ENCODE results near the gene DPYSL3. TPM values are rescaled to one million over a fixed set of nuclear protein-coding genes. Genes with fewer than 3 reads are reported as not detected.

The DPYSL3 gene
- total and polyA plus RNA-seq, 4 donors, result 0.35 to 3.6 (median 1.7) TPM

GRCh38 chr5:147552897-147553296 lies 43.0 kb upstream of the DPYSL3 start (continued):
- TF ChIP-seq, protein P1, sequence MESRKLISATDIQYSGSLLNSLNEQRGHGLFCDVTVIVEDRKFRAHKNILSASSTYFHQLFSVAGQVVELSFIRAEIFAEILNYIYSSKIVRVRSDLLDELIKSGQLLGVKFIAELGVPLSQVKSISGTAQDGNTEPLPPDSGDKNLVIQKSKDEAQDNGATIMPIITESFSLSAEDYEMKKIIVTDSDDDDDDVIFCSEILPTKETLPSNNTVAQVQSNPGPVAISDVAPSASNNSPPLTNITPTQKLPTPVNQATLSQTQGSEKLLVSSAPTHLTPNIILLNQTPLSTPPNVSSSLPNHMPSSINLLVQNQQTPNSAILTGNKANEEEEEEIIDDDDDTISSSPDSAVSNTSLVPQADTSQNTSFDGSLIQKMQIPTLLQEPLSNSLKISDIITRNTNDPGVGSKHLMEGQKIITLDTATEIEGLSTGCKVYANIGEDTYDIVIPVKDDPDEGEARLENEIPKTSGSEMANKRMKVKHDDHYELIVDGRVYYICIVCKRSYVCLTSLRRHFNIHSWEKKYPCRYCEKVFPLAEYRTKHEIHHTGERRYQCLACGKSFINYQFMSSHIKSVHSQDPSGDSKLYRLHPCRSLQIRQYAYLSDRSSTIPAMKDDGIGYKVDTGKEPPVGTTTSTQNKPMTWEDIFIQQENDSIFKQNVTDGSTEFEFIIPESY (IDR thresholded peaks at IDR 0.05), result no peak

- WGBS, result 74% methylated on average over 1 of the region's 1 CpG
- no peaks in the 10 kb centered on the region for H3K9me3 ChIP-seq (ENCODE audit: control insufficient read depth in 4 of 4, low read length in 3 of 4)
- no peak overlapping the region for H3K27ac ChIP-seq (ENCODE audit: low read depth in 1 of 2, low read length in 2 of 2)
Observed at GRCh38 chr5:147551677-147552076, 41.8 kb upstream of the DPYSL3 start.

More at GRCh38 chr5:147551677-147552076, 41.8 kb upstream of the DPYSL3 start:
- Histone ChIP-seq H3K27me3 (ENCODE audit: control insufficient read depth in 4 of 4, insufficient read depth in 4 of 4, low read length in 3 of 4) (no peaks in the 10 kb centered on the region), H3K9ac (ENCODE audit: low read depth in 1 of 2, low read length in 2 of 2) (no peak overlapping the region), H3K36me3 (ENCODE audit: control insufficient read depth in 4 of 4, insufficient read depth in 3 of 4, low read depth in 1 of 4, low read length in 3 of 4) (no peaks in the 10 kb centered on the region), H3K4me1 (ENCODE audit: control insufficient read depth in 4 of 4, insufficient read depth in 4 of 4, low read length in 3 of 4) (no peaks in the 10 kb centered on the region), H3K4me3 (ENCODE audit: low read depth in 1 of 3, low read length in 3 of 3) (no peak overlapping the region)
- DNase-seq (ENCODE audit: low spot score), result no peak
- no peak for TF ChIP-seq FOXA2 (IDR thresholded peaks at IDR 0.05)
- TF ChIP-seq RAD21 (IDR thresholded peaks at IDR 0.05), result no peak
- TF ChIP-seq YY1 (IDR thresholded peaks at IDR 0.05), result no peak
- TF ChIP-seq, protein P2, sequence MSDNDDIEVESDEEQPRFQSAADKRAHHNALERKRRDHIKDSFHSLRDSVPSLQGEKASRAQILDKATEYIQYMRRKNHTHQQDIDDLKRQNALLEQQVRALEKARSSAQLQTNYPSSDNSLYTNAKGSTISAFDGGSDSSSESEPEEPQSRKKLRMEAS (IDR thresholded peaks at IDR 0.05), result no peak
- TF ChIP-seq NR2F2 (IDR thresholded peaks at IDR 0.05), result no peak
- no peak for TF ChIP-seq TAF1 (conservative IDR thresholded peaks at IDR 0.05)
- TF ChIP-seq RXRA (IDR thresholded peaks at IDR 0.05), result no peak
- TF ChIP-seq HNF4A (conservative IDR thresholded peaks at IDR 0.05), result no peak
- no peak for TF ChIP-seq FOXA1 (IDR thresholded peaks at IDR 0.05)
- TF ChIP-seq, protein P3, sequence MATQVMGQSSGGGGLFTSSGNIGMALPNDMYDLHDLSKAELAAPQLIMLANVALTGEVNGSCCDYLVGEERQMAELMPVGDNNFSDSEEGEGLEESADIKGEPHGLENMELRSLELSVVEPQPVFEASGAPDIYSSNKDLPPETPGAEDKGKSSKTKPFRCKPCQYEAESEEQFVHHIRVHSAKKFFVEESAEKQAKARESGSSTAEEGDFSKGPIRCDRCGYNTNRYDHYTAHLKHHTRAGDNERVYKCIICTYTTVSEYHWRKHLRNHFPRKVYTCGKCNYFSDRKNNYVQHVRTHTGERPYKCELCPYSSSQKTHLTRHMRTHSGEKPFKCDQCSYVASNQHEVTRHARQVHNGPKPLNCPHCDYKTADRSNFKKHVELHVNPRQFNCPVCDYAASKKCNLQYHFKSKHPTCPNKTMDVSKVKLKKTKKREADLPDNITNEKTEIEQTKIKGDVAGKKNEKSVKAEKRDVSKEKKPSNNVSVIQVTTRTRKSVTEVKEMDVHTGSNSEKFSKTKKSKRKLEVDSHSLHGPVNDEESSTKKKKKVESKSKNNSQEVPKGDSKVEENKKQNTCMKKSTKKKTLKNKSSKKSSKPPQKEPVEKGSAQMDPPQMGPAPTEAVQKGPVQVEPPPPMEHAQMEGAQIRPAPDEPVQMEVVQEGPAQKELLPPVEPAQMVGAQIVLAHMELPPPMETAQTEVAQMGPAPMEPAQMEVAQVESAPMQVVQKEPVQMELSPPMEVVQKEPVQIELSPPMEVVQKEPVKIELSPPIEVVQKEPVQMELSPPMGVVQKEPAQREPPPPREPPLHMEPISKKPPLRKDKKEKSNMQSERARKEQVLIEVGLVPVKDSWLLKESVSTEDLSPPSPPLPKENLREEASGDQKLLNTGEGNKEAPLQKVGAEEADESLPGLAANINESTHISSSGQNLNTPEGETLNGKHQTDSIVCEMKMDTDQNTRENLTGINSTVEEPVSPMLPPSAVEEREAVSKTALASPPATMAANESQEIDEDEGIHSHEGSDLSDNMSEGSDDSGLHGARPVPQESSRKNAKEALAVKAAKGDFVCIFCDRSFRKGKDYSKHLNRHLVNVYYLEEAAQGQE (IDR thresholded peaks at IDR 0.05), result no peak
- TF ChIP-seq, protein P4, sequence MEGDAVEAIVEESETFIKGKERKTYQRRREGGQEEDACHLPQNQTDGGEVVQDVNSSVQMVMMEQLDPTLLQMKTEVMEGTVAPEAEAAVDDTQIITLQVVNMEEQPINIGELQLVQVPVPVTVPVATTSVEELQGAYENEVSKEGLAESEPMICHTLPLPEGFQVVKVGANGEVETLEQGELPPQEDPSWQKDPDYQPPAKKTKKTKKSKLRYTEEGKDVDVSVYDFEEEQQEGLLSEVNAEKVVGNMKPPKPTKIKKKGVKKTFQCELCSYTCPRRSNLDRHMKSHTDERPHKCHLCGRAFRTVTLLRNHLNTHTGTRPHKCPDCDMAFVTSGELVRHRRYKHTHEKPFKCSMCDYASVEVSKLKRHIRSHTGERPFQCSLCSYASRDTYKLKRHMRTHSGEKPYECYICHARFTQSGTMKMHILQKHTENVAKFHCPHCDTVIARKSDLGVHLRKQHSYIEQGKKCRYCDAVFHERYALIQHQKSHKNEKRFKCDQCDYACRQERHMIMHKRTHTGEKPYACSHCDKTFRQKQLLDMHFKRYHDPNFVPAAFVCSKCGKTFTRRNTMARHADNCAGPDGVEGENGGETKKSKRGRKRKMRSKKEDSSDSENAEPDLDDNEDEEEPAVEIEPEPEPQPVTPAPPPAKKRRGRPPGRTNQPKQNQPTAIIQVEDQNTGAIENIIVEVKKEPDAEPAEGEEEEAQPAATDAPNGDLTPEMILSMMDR (IDR thresholded peaks at IDR 0.05; ENCODE audit: low read depth, low read length, missing input control), result no peak
- no peak for TF ChIP-seq JUND (IDR thresholded peaks at IDR 0.05)
- TF ChIP-seq HNF4G (IDR thresholded peaks at IDR 0.05), result no peak
- no peak for TF ChIP-seq GABPA (IDR thresholded peaks at IDR 0.05 in 1 of 2, conservative IDR thresholded peaks at IDR 0.05 in 1 of 2)
- TF ChIP-seq SP1 (IDR thresholded peaks at IDR 0.05), result no peak
- TF ChIP-seq, protein P1 (IDR thresholded peaks at IDR 0.05), result no peak
- TF ChIP-seq EGR1 (IDR thresholded peaks at IDR 0.05; ENCODE audit: low read depth in 2 of 2), result no peak
- TF ChIP-seq ATF3 (IDR thresholded peaks at IDR 0.05), result no peak

All from liver (tissue), 9 donors.